MM.1S (cell line): ENCODE data around the gene APBB3.

ENCODE experiments used
- CTCF ChIP-seq: fragments of 300-600 bp; sonication (generic); IDR thresholded peaks from 2 replicates; pipeline ENCODE4 v1.5.1; 2016; ENCODE audit warnings: antibody characterized with exemption, low read length, mixed read lengths
- EZH2 ChIP-seq: fragments of 300-600 bp; sonication (generic); optimal IDR thresholded peaks from 2 replicates; pipeline ENCODE3; 2017; ENCODE audit warnings: low read depth, mild to moderate bottlenecking, antibody characterized with exemption, low read length, mixed read lengths

- TF ChIP-seq EZH2 (no peak), CTCF (no peak)
Measured at GRCh38 chr5:140608722-140609121, 44.3 kb upstream of the APBB3 start.
